GM21717 (cell line): ENCODE results near the gene SLC35F5.
"Not testable (repeated sequence)": the region's sequence is repeated elsewhere in the genome, so short reads cannot be mapped to it uniquely, and the experiment has no call there.

Experiments used
- ATAC-seq: cut with Tn5 transposase; IDR thresholded peaks from one replicate; pipeline ENCODE4 v1.9.1; 2021; ENCODE audit warnings: mild to moderate bottlenecking, moderate library complexity; ENCODE audit not compliant: unreplicated experiment

SLC35F5 gene

GRCh38 chr2:113755835-113756354 lies 547 bp downstream of the SLC35F5 start:
- ATAC-seq: peak; percentile 45

- ATAC-seq: no peak
These were observed 1.2 kb downstream of the SLC35F5 start for GRCh38 chr2:113755035-113755834.

- no peak for ATAC-seq
These were observed 2.3 kb downstream of the SLC35F5 start for GRCh38 chr2:113754160-113754559.

- ATAC-seq: no peak
These were observed 6.1 kb downstream of the SLC35F5 start for GRCh38 chr2:113750385-113750784.

- ATAC-seq: no peak
These were observed 15.4 kb downstream of the SLC35F5 start for GRCh38 chr2:113741091-113741490.

GRCh38 chr2:113739849-113740248 lies 16.6 kb downstream of the SLC35F5 start:
- no peak for ATAC-seq

- peak; percentile 91 for ATAC-seq
These were observed 22.3 kb downstream of the SLC35F5 start for GRCh38 chr2:113734185-113734584.

GRCh38 chr2:113724010-113724409 lies 32.4 kb downstream of the SLC35F5 start:
- ATAC-seq: no peak

- ATAC-seq: no peak
These were observed 33.0 kb downstream of the SLC35F5 start for GRCh38 chr2:113723411-113723810.

GRCh38 chr2:113720167-113720566 lies 36.3 kb downstream of the SLC35F5 start:
- ATAC-seq: no peak

GRCh38 chr2:113716291-113716690 lies 40.2 kb downstream of the SLC35F5 start:
- ATAC-seq: no peak

- ATAC-seq: no peak
These were observed 43.5 kb downstream of the SLC35F5 start for GRCh38 chr2:113712941-113713340.

- ATAC-seq: no peak
These were observed 44.6 kb downstream of the SLC35F5 start for GRCh38 chr2:113711851-113712250.

GRCh38 chr2:113709022-113709421 lies 47.4 kb downstream of the SLC35F5 start:
- no peak for ATAC-seq

- no peak for ATAC-seq
These were observed 49.3 kb downstream of the SLC35F5 start for GRCh38 chr2:113707106-113707505.

GRCh38 chr2:113705982-113706523 lies 50.4 kb downstream of the SLC35F5 start:
- ATAC-seq: no peak

- not testable (repeated sequence) for ATAC-seq
These were observed 52.0 kb downstream of the SLC35F5 start for GRCh38 chr2:113704300-113704993.

GRCh38 chr2:113703386-113704299 lies 52.8 kb downstream of the SLC35F5 start:
- no peak for ATAC-seq

GRCh38 chr2:113700186-113700841 lies 56.1 kb downstream of the SLC35F5 start:
- peak; percentile 77 for ATAC-seq

- ATAC-seq: peak; percentile 70
These were observed 57.5 kb downstream of the SLC35F5 start for GRCh38 chr2:113698892-113699447.
